MM.1S (cell line): Measurements from ENCODE around the gene USP20.

Experiments used
- DNase-seq: peaks from one replicate; pipeline ENCODE4 v3.0.0-alpha.2; 2015
- H2AFZ ChIP-seq: fragments of 300-600 bp; sonication (generic); 2 replicates; pipeline ENCODE4 v1.6.0; 2016; ENCODE audit warnings: antibody characterized with exemption, low read length
- H3F3A ChIP-seq: fragments of 300-600 bp; sonication (generic); 2 replicates; pipeline ENCODE4 v1.6.1; 2016; ENCODE audit warnings: mild to moderate bottlenecking, antibody characterized with exemption, low read length, moderate library complexity, mixed read lengths; ENCODE audit not compliant: insufficient read depth
- H3K27ac ChIP-seq: fragments of 300-600 bp; sonication (generic); 2 replicates; pipeline ENCODE4 v1.5.1; 2016; ENCODE audit warnings: mild to moderate bottlenecking, low read length
- H3K27me3 ChIP-seq: fragments of 300-600 bp; sonication (generic); replicated peaks from 2 replicates; pipeline ENCODE4 v1.6.0; 2016; ENCODE audit warnings: low read length; ENCODE audit not compliant: insufficient read depth
- H3K36me3 ChIP-seq: fragments of 300-600 bp; sonication (generic); replicated peaks from 2 replicates; pipeline ENCODE4 v1.6.1; 2016; ENCODE audit warnings: mild to moderate bottlenecking, low read length, mixed read lengths; ENCODE audit not compliant: insufficient read depth
- H3K4me1 ChIP-seq: fragments of 300-600 bp; sonication (generic); 2 replicates; pipeline ENCODE4 v1.6.1; 2016; ENCODE audit warnings: low read length, mixed read lengths
- H3K4me2 ChIP-seq: fragments of 300-600 bp; sonication (generic); 2 replicates; pipeline ENCODE4 v1.6.0; 2016; ENCODE audit warnings: low read depth, low read length
- H3K4me3 ChIP-seq: fragments of 300-600 bp; sonication (generic); 2 replicates; pipeline ENCODE4 v1.5.1; 2016; ENCODE audit warnings: low read length, mixed read lengths
- H3K79me2 ChIP-seq: fragments of 300-600 bp; sonication (generic); 2 replicates; pipeline ENCODE4 v1.6.1; 2016; ENCODE audit warnings: mixed run types, low read length, mixed read lengths
- H3K9ac ChIP-seq: fragments of 300-600 bp; sonication (generic); 2 replicates; pipeline ENCODE4 v1.6.1; 2016; ENCODE audit warnings: low read length, mixed read lengths
- H3K9me2 ChIP-seq: fragments of 300-600 bp; sonication (generic); replicated peaks from 2 replicates; pipeline ENCODE4 v1.6.1; 2016; ENCODE audit warnings: mild to moderate bottlenecking, low read length, mixed read lengths; ENCODE audit not compliant: insufficient read depth
- H3K9me3 ChIP-seq: fragments of 300-600 bp; sonication (generic); replicated peaks from 2 replicates; pipeline ENCODE4 v1.6.1; 2016; ENCODE audit warnings: mild to moderate bottlenecking, low read length, mixed read lengths; ENCODE audit not compliant: insufficient read depth
- H4K20me1 ChIP-seq: fragments of 300-600 bp; sonication (generic); 2 replicates; pipeline ENCODE4 v1.6.1; 2016; ENCODE audit warnings: mild to moderate bottlenecking, low read length, moderate library complexity, mixed read lengths; ENCODE audit not compliant: insufficient read depth
- EZH2 ChIP-seq: fragments of 300-600 bp; sonication (generic); optimal IDR thresholded peaks from 2 replicates; pipeline ENCODE3; 2017; ENCODE audit warnings: low read depth, mild to moderate bottlenecking, antibody characterized with exemption, low read length, mixed read lengths
- EZH2phosphoT487 ChIP-seq: fragments of 300-600 bp; sonication (generic); IDR thresholded peaks from 2 replicates; pipeline ENCODE4 v1.6.1; 2018; ENCODE audit warnings: antibody characterized with exemption, low read length
- TF ChIP-seq, protein P1 (sequence below): fragments of 300-600 bp; sonication (generic); IDR thresholded peaks from 2 replicates; pipeline ENCODE4 v1.5.1; 2016; ENCODE audit warnings: antibody characterized with exemption, low read length, mixed read lengths

Gene USP20

GRCh38 chr9:129861447-129861827, 26.2 kb downstream of the USP20 start:
- H3K9me3 ChIP-seq, result no peaks in the 10 kb centered on the region
- H3K4me3 ChIP-seq, result no peak overlapping the region
- no peaks in the 10 kb centered on the region for H3K4me1 ChIP-seq
- H2AFZ ChIP-seq, result no peak overlapping the region
- H4K20me1 ChIP-seq, result no peaks in the 10 kb centered on the region
- H3K27me3 ChIP-seq, result no peaks in the 10 kb centered on the region
- TF ChIP-seq, protein P1, sequence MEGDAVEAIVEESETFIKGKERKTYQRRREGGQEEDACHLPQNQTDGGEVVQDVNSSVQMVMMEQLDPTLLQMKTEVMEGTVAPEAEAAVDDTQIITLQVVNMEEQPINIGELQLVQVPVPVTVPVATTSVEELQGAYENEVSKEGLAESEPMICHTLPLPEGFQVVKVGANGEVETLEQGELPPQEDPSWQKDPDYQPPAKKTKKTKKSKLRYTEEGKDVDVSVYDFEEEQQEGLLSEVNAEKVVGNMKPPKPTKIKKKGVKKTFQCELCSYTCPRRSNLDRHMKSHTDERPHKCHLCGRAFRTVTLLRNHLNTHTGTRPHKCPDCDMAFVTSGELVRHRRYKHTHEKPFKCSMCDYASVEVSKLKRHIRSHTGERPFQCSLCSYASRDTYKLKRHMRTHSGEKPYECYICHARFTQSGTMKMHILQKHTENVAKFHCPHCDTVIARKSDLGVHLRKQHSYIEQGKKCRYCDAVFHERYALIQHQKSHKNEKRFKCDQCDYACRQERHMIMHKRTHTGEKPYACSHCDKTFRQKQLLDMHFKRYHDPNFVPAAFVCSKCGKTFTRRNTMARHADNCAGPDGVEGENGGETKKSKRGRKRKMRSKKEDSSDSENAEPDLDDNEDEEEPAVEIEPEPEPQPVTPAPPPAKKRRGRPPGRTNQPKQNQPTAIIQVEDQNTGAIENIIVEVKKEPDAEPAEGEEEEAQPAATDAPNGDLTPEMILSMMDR, result no peak
- TF ChIP-seq EZH2phosphoT487 (no peak), EZH2 (no peak)
- no peaks in the 10 kb centered on the region for H3K9me2 ChIP-seq
- no peak overlapping the region for H3K27ac ChIP-seq
- no peak for DNase-seq
- H3K79me2 ChIP-seq, result no peaks in the 10 kb centered on the region
- H3K4me2 ChIP-seq, result no peak overlapping the region
- H3F3A ChIP-seq, result no peaks in the 10 kb centered on the region
- H3K9ac ChIP-seq, result no peak overlapping the region
- no peaks in the 10 kb centered on the region for H3K36me3 ChIP-seq

GRCh38 chr9:129863059-129863690, 27.9 kb downstream of the USP20 start:
- H3K4me1 ChIP-seq, result no peaks in the 10 kb centered on the region
- H2AFZ ChIP-seq, result no peak overlapping the region
- H3K4me2 ChIP-seq, result no peak overlapping the region
- H3K9ac ChIP-seq, result no peak overlapping the region
- H3K79me2 ChIP-seq, result no peaks in the 10 kb centered on the region
- no peaks in the 10 kb centered on the region for H3K36me3 ChIP-seq
- H3K4me3 ChIP-seq, result no peak overlapping the region
- H3K9me3 ChIP-seq, result no peaks in the 10 kb centered on the region
- H3K27ac ChIP-seq, result no peak overlapping the region
- no peaks in the 10 kb centered on the region for H4K20me1 ChIP-seq
- DNase-seq, result no peak
- no peaks in the 10 kb centered on the region for H3K27me3 ChIP-seq
- no peaks in the 10 kb centered on the region for H3F3A ChIP-seq
- H3K9me2 ChIP-seq, result no peaks in the 10 kb centered on the region
- TF ChIP-seq, protein P1, result no peak
- TF ChIP-seq EZH2 (no peak), EZH2phosphoT487 (no peak)

- Histone ChIP-seq H2AFZ (no peak overlapping the region), H3K79me2 (no peaks in the 10 kb centered on the region), H3K4me2 (no peak overlapping the region), H3K9me2 (no peaks in the 10 kb centered on the region), H3K27ac (no peak overlapping the region), H3K36me3 (no peaks in the 10 kb centered on the region), H3F3A (no peaks in the 10 kb centered on the region), H3K9me3 (no peaks in the 10 kb centered on the region), H3K27me3 (no peaks in the 10 kb centered on the region), H4K20me1 (no peaks in the 10 kb centered on the region), H3K4me1 (no peaks in the 10 kb centered on the region), H3K4me3 (no peak overlapping the region), H3K9ac (no peak overlapping the region)
- TF ChIP-seq EZH2, result no peak
- TF ChIP-seq EZH2phosphoT487, result no peak
- TF ChIP-seq, protein P1, result no peak
- no peak for DNase-seq
Observed at GRCh38 chr9:129864991-129865647, 29.9 kb downstream of the USP20 start.
